Dermis blood vessel endothelial cell (primary cell): ENCODE measurements around the gene SHISA4. TPM values are rescaled to one million over a fixed set of nuclear protein-coding genes. Genes with fewer than 3 reads are reported as not detected.
A peak's percentile ranks its signal among the peaks of the same experiment; 100 is the strongest.
"Not testable (repeated sequence)": the region's sequence is repeated elsewhere in the genome, so short reads cannot be mapped to it uniquely, and the experiment has no call there.

ENCODE experiments used
- DNase-seq: peaks from one replicate; pipeline ENCODE4 v3.0.0; 2010
- total RNA-seq: library from RNA; depleted of rRNA; stranded (reverse); fragments of >200 nt; gene quantifications from 2 replicates; pipeline ENCODE4 v1.2.3, GENCODE V29; 2014

SHISA4 gene
- total RNA-seq, 1 donor from 2014 or later = 15.7 TPM

DNA sequence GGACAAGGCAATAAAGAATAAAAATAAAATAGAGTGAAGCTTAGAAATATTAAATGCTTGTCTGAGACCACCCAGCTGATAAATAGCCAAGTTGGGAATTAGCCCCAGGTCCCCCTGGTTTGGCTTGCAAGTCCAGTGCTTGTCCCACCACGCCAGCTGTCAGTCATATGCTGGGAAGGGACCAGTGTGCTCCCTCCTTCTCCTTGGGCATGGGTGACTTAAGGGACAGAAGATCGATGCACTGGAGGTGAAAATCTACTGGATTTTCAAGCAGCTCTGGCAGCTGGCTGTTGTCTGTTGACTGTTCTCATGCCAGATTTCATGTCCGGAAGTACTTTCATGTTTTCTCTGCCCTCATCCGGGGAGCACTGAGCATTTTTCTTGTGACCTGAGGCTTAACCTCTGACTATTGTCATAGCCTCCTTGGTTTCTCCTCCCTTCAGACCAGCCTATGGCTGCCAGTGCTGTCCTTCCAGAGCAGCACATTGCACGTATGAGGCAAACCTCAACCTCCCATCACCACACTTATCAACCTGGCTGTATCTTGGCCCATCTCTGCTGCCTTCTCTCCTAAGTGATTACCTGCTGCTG is 45.2 kb downstream of the SHISA4 start:
- no peak for DNase-seq

GRCh38 chr1:201937624-201938213 is 49.0 kb downstream of the SHISA4 start:
- DNase-seq = peak; percentile 64

DNA sequence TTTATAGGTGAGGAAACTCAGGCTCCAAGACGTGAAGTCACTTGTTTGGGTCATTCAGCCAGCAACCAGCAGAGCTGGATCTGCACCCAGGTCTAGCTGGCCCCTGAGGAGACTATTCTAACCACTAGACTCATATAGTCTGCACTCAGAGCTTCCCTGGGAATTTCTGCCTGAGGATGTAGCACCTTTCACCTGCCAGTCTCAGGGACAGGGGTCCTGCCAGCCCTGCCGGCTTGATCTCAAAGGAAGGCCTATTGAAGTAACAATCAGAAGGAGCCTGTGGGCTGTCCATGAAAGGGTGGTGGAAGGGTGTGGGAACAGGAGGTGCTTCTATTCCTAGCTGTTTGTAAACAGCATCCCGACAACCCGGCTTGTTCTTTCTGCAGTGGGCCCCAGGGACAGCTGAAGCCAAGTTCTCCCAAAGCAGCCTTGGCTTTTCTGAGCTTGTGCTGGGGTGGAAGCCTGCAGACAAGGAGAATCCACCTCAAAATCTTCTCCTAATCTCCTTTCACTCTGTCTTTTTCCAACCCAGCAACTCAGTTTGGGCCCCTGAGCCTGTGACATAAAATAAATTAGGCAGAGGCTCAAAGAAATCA is 49.8 kb downstream of the SHISA4 start:
- DNase-seq = no peak

GRCh38 chr1:201939148-201939547 is 50.5 kb downstream of the SHISA4 start:
- DNase-seq = no peak

DNA sequence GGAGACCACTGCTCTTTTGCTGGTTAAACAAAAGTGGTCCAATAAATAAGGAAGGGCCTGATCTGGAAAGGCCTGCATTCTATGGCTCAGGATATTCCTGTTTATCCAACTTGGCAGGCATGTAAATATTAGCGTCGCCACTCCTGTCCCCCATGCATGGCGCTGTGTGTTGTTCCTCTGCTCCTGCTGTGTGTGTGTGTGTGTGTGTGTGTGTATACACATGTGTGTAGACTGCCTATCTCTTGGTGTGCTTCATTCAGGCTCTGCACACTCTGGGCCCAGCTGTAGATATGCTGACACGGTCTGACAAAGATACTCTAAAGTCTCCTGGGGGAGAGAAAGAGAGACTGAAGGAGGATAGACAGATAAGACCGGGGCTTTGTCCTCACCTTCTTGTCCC is 50.9 kb downstream of the SHISA4 start:
- no peak for DNase-seq

GRCh38 chr1:201940316-201940715 is 51.6 kb downstream of the SHISA4 start:
- not testable (repeated sequence) for DNase-seq

DNA sequence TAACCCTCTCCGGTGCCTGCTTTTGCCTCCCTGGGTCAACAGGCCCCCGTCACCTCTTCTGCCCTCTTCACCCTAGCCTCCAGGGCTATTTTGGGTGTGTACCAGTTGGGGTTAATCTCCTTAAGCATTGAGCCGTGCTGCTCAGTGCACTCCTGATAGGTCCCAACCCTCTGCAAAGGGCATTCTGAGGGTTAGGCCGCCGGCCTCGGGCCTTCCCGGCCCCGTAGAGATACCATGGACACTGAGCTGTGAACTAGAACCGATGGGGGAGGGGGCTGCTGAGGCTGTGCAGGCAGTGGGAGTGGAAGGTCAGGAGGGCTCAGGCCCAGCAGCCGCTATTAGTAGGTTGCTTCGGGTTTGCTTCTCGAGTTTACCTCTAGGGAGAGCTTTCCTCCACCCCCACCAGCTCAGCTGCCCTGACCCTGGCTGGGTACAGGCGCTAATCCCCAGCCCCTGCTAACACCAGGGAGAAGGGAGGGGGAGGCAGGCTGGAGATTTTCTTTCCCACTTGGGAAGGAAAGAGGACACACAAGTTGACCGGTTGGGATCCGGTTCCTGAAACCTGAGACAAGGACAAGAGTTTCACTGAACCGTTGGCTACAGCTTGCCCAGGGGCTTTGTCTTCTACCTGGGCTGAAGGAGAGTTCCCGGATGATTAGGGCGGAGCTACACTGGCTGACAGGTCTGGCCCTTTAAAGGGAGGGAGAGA is 52.9 kb downstream of the SHISA4 start:
- no peak for DNase-seq

GRCh38 chr1:201942129-201942495 is 53.4 kb downstream of the SHISA4 start:
- DNase-seq = no peak

Other genes with a start within 250 kb of the SHISA4 start
- gene IPO9, start 59.7 kb upstream of the SHISA4 start, total RNA-seq = 32.5 and 33.6 TPM in 2 replicates
- under 0.01 TPM in 1 of 2 replicates, not detected in the other for gene LMOD1, start 57.6 kb downstream of the SHISA4 start, total RNA-seq
- 52.9 and 67.0 TPM in 2 replicates for gene TIMM17A, start 66.6 kb downstream of the SHISA4 start, total RNA-seq
- 43.6 and 68.1 TPM in 2 replicates for gene RNPEP, start 93.8 kb downstream of the SHISA4 start, total RNA-seq
- gene ELF3, start 121.7 kb downstream of the SHISA4 start, total RNA-seq = 0.14 and 0.68 TPM in 2 replicates
- under 0.01 TPM in 1 of 2 replicates, not detected in the other for gene GPR37L1, start 234.0 kb downstream of the SHISA4 start, total RNA-seq